Measurements from ENCODE around the gene MDFIC2. TPM values are rescaled to one million over a fixed set of nuclear protein-coding genes. Genes with fewer than 3 reads are reported as not detected.

The MDFIC2 gene
- polyA plus RNA-seq, 1 experiment, result not detected

- H3K4me3 ChIP-seq (ENCODE audit: low read depth, low read length), result no peak overlapping the region
- no peaks in the 10 kb centered on the region for H3K36me3 ChIP-seq (ENCODE audit: control insufficient read depth, insufficient read depth, low read length)
- ChIA-PET POLR2A (no interaction called here), CTCF (no interaction called here)
- no peaks in the 10 kb centered on the region for H3K27me3 ChIP-seq (ENCODE audit: control insufficient read depth, insufficient read depth, low read length)
- no peak for DNase-seq (ENCODE audit: low read depth)
- TF ChIP-seq CTCF (IDR thresholded peaks at IDR 0.05; ENCODE audit: insufficient read depth, low read depth, low read length), result no peak
Observed at GRCh38 chr3:70183781-70184504, 128.5 kb downstream of the MDFIC2 start.

- no peak for TF ChIP-seq CTCF (IDR thresholded peaks at IDR 0.05; ENCODE audit: insufficient read depth, low read depth, low read length)
- H3K36me3 ChIP-seq (ENCODE audit: control insufficient read depth, insufficient read depth, low read length), result no peaks in the 10 kb centered on the region
- POLR2A ChIA-PET, result no interaction called here
- DNase-seq (ENCODE audit: low read depth), result no peak
- no peaks in the 10 kb centered on the region for H3K27me3 ChIP-seq (ENCODE audit: control insufficient read depth, insufficient read depth, low read length)
- CTCF ChIA-PET, result no interaction called here
- H3K4me3 ChIP-seq (ENCODE audit: low read depth, low read length), result no peak overlapping the region
Observed at GRCh38 chr3:70182166-70182565, 130.3 kb downstream of the MDFIC2 start.

GRCh38 chr3:70180664-70181063, 131.8 kb downstream of the MDFIC2 start:
- H3K36me3 ChIP-seq (ENCODE audit: control insufficient read depth, insufficient read depth, low read length), result no peaks in the 10 kb centered on the region
- H3K4me3 ChIP-seq (ENCODE audit: low read depth, low read length), result no peak overlapping the region
- ChIA-PET CTCF (no interaction called here), POLR2A (no interaction called here)
- no peak for DNase-seq (ENCODE audit: low read depth)
- H3K27me3 ChIP-seq (ENCODE audit: control insufficient read depth, insufficient read depth, low read length), result no peaks in the 10 kb centered on the region
- TF ChIP-seq CTCF (IDR thresholded peaks at IDR 0.05; ENCODE audit: insufficient read depth, low read depth, low read length), result no peak

- no peak for TF ChIP-seq CTCF (IDR thresholded peaks at IDR 0.05; ENCODE audit: insufficient read depth, low read depth, low read length)
- POLR2A ChIA-PET, result no interaction called here
- CTCF ChIA-PET, result no interaction called here
Observed at GRCh38 chr3:70179111-70179510, 133.3 kb downstream of the MDFIC2 start.

GRCh38 chr3:70177881-70178645, 134.4 kb downstream of the MDFIC2 start:
- Histone ChIP-seq H3K27me3 (ENCODE audit: control insufficient read depth, insufficient read depth, low read length) (no peaks in the 10 kb centered on the region), H3K36me3 (ENCODE audit: control insufficient read depth, insufficient read depth, low read length) (no peaks in the 10 kb centered on the region), H3K4me3 (ENCODE audit: low read depth, low read length) (no peak overlapping the region)
- no peak for DNase-seq (ENCODE audit: low read depth)
- no peak for TF ChIP-seq CTCF (IDR thresholded peaks at IDR 0.05; ENCODE audit: insufficient read depth, low read depth, low read length)
- ChIA-PET CTCF (no interaction called here), POLR2A (no interaction called here)

More at GRCh38 chr3:70179111-70179510, 133.3 kb downstream of the MDFIC2 start:
- DNase-seq (ENCODE audit: low read depth), result no peak
- no peaks in the 10 kb centered on the region for H3K36me3 ChIP-seq (ENCODE audit: control insufficient read depth, insufficient read depth, low read length)
- no peaks in the 10 kb centered on the region for H3K27me3 ChIP-seq (ENCODE audit: control insufficient read depth, insufficient read depth, low read length)
- H3K4me3 ChIP-seq (ENCODE audit: low read depth, low read length), result no peak overlapping the region
